C4-2B (cell line): Measurements from ENCODE around the gene PLA2G6.
"Not testable (repeated sequence)": the region's sequence is repeated elsewhere in the genome, so short reads cannot be mapped to it uniquely, and the experiment has no call there.

ENCODE experiments used
- ZFX ChIP-seq: fragments of 450-650 bp; IDR thresholded peaks from 2 replicates; pipeline ENCODE4 v1.6.1; 2017
- TF ChIP-seq, protein P1 (sequence below): fragments of 450-650 bp; conservative IDR thresholded peaks from 2 replicates; pipeline ENCODE4 v1.5.1; 2017; ENCODE audit warnings: mild to moderate bottlenecking

GRCh38 chr22:38154563-38154915 is 27.1 kb downstream of the PLA2G6 start:
- TF ChIP-seq, protein P1, sequence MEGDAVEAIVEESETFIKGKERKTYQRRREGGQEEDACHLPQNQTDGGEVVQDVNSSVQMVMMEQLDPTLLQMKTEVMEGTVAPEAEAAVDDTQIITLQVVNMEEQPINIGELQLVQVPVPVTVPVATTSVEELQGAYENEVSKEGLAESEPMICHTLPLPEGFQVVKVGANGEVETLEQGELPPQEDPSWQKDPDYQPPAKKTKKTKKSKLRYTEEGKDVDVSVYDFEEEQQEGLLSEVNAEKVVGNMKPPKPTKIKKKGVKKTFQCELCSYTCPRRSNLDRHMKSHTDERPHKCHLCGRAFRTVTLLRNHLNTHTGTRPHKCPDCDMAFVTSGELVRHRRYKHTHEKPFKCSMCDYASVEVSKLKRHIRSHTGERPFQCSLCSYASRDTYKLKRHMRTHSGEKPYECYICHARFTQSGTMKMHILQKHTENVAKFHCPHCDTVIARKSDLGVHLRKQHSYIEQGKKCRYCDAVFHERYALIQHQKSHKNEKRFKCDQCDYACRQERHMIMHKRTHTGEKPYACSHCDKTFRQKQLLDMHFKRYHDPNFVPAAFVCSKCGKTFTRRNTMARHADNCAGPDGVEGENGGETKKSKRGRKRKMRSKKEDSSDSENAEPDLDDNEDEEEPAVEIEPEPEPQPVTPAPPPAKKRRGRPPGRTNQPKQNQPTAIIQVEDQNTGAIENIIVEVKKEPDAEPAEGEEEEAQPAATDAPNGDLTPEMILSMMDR, result not testable (repeated sequence)
- not testable (repeated sequence) for TF ChIP-seq ZFX
